ENCODE results near the gene RAB20. TPM values are rescaled to one million over a fixed set of nuclear protein-coding genes. Genes with fewer than 3 reads are reported as not detected.
"Not testable (repeated sequence)": the region's sequence is repeated elsewhere in the genome, so short reads cannot be mapped to it uniquely, and the experiment has no call there.

Gene RAB20
- total and polyA plus RNA-seq, 10 donors = 19.1 to 96.4 (median 52.8) TPM

DNA sequence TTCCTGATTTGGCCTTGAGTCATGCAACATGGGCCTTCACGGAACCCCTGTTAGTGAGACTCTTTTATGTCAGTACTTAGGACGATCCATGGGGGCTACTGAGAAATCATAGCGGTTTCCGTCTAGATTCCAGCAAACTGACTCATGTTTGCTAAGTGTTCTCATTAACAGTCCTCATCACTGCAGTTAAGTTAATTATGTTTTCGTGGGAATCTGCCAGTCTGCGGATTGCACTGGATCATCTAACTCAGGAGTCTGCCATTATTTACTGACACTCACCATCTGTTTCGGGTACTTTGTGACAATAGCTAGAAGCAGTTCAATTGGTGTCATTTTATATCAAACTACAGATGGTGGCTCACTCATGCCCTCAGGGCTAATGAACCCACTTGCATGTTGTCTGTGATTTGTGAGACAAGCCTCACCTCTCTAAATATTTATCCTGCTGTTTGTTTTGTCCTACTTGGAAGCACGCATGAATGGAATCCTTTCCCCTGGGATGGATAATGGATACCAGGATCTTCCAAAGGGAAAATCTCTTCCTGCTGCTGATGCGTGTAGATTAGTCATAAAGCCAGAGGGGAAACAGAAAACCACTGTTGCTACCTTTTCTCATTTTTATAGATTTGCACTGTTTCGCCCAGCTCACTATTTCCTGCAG, 61.8 kb downstream of the RAB20 start:
- TF ChIP-seq, protein P1, sequence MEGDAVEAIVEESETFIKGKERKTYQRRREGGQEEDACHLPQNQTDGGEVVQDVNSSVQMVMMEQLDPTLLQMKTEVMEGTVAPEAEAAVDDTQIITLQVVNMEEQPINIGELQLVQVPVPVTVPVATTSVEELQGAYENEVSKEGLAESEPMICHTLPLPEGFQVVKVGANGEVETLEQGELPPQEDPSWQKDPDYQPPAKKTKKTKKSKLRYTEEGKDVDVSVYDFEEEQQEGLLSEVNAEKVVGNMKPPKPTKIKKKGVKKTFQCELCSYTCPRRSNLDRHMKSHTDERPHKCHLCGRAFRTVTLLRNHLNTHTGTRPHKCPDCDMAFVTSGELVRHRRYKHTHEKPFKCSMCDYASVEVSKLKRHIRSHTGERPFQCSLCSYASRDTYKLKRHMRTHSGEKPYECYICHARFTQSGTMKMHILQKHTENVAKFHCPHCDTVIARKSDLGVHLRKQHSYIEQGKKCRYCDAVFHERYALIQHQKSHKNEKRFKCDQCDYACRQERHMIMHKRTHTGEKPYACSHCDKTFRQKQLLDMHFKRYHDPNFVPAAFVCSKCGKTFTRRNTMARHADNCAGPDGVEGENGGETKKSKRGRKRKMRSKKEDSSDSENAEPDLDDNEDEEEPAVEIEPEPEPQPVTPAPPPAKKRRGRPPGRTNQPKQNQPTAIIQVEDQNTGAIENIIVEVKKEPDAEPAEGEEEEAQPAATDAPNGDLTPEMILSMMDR (IDR thresholded peaks at IDR 0.05 in 8 of 11, conservative IDR thresholded peaks at IDR 0.05 in 3 of 11) = no peak
- TF ChIP-seq POLR2AphosphoS5 (IDR thresholded peaks at IDR 0.05) (no peak), POLR2A (IDR thresholded peaks at IDR 0.05) (no peak)
- no peak overlapping the region for H3K27ac ChIP-seq
- H3K4me3 ChIP-seq = no peak overlapping the region
- peaks cover 0 to 8% (median 0%) of the 10 kb centered on the region in 6 donors for H3K4me1 ChIP-seq
- H3K27me3 ChIP-seq (replicated peaks in 1 of 7) = no peaks in the 10 kb centered on the region
- H3K9me3 ChIP-seq = peaks cover 0 to 11% (median 0%) of the 10 kb centered on the region in 8 donors
- intact Hi-C loops (cut with DNase I; ENCODE audit: low total_unique reads) = no loop called here
- no peak for DNase-seq
- WGBS, 5 donors = 84 to 91% (median 90%) methylated on average over 10 of the region's 10 CpGs
- peaks cover 0 to 92% (median 25%) of the 10 kb centered on the region in 6 donors for H3K36me3 ChIP-seq

DNA sequence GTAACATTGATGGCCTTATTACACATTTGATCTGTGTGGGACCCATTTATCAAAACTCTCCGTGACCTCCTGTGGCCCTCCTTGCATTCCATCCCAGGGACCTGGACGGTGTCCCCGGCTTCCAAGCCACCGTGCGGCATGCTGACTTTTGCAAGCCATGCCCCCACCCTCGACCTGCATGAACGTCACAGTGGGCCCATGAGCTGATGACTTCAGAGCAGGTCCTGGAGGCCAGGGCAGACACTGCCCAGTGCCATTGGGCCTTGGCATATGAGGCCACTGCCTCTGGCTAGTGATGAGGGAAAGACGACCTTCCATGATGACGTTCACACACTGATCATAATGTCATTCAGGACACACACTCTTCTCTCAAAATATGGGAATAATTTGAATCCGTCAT, 62.8 kb downstream of the RAB20 start:
- Histone ChIP-seq H3K27me3 (replicated peaks in 1 of 7) (no peaks in the 10 kb centered on the region), H3K4me3 (no peak overlapping the region), H3K27ac (no peak overlapping the region), H3K9me3 (peaks cover 0 to 11% (median 0%) of the 10 kb centered on the region in 8 donors), H3K4me1 (peaks cover 0 to 2% (median 0%) of the 10 kb centered on the region in 6 donors), H3K36me3 (peaks cover 0 to 92% (median 19%) of the 10 kb centered on the region in 6 donors)
- WGBS, 5 donors = 88 to 96% (median 91%) methylated on average over 10 of the region's 10 CpGs
- intact Hi-C loops (cut with DNase I; ENCODE audit: low total_unique reads) = no loop called here
- DNase-seq = no peak
- TF ChIP-seq POLR2AphosphoS5 (IDR thresholded peaks at IDR 0.05) (peak in 1 of 3 donors; percentile 42), POLR2A (IDR thresholded peaks at IDR 0.05) (no peak)
- TF ChIP-seq, protein P1 (IDR thresholded peaks at IDR 0.05 in 8 of 11, conservative IDR thresholded peaks at IDR 0.05 in 3 of 11) = no peak

DNA sequence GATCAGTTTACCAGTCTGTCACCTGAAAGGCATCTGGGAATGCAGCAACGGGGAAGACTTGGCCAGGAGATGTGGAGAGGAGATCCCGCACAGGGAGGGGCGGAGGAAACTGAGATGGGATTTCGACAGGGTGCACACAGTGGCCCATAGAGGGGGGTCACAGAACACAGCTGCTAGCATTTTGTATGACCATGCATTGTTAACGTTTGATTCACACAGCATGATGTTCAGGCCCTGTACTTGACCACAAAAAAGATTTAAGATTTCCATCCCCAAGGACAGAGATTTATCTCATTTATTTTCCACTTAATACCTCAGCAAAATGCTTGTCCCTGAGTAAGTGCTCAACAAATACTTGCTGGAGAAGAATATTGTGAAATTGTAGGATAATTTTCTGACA, 63.2 kb downstream of the RAB20 start:
- H3K27me3 ChIP-seq (replicated peaks in 1 of 7) = no peaks in the 10 kb centered on the region
- TF ChIP-seq POLR2AphosphoS5 (IDR thresholded peaks at IDR 0.05) (no peak), POLR2A (IDR thresholded peaks at IDR 0.05) (no peak)
- TF ChIP-seq, protein P1 (IDR thresholded peaks at IDR 0.05 in 8 of 11, conservative IDR thresholded peaks at IDR 0.05 in 3 of 11) = no peak
- H3K4me1 ChIP-seq = no peaks in the 10 kb centered on the region
- intact Hi-C loops (cut with DNase I; ENCODE audit: low total_unique reads) = no loop called here
- WGBS, 5 donors = 82 to 89% (median 87%) methylated on average over 5 of the region's 5 CpGs
- DNase-seq = no peak
- H3K27ac ChIP-seq = no peak overlapping the region
- H3K9me3 ChIP-seq = peaks cover 0 to 11% (median 0%) of the 10 kb centered on the region in 8 donors
- H3K36me3 ChIP-seq = peaks cover 0 to 92% (median 20%) of the 10 kb centered on the region in 6 donors
- H3K4me3 ChIP-seq = no peak overlapping the region

DNA sequence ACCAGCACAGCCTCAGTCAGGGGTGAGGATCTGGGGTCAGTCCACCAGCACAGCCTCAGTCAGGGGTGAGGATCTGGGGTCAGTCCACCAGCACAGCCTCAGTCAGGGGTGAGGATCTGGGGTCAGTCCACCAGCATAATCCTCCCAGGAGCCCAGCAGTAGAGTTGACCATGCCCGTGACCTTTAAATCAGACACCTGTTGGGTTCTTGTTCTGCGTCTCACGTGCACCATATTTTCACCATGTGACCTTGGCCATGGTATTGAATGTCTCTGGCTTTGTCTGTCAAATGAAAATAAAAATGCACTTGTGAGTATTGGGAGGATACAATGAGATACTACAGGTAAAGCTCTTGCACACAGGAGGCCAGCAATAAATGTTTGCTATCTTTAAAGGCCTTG, 63.6 kb downstream of the RAB20 start:
- H3K4me3 ChIP-seq; intact Hi-C loops (cut with DNase I; ENCODE audit: low total_unique reads); H3K27ac ChIP-seq; DNase-seq; H3K27me3 ChIP-seq (replicated peaks in 1 of 7); H3K4me1 ChIP-seq: not testable (repeated sequence)
- Histone ChIP-seq H3K36me3 (peaks cover 0 to 92% (median 18%) of the 10 kb centered on the region in 6 donors), H3K9me3 (peaks cover 0 to 11% (median 0%) of the 10 kb centered on the region in 8 donors)
- 88 to 100% (median 96%) methylated on average over 3 of the region's 3 CpGs for WGBS, 5 donors

Measured in spleen (tissue), 11 donors.